A549 (cell line): ENCODE results near the gene TGFBR3L. TPM values are rescaled to one million over a fixed set of nuclear protein-coding genes. Genes with fewer than 3 reads are reported as not detected.

Experiments used
- ATAC-seq, 2 experiments: fragments of 200-7000 bp in 1 of 2; fragments of >200 bp in 1 of 2; cut with Nextera tagmentation in 1 of 2; cut with Tn5 transposase in 1 of 2; 3 replicates each; pipeline versions ENCODE4 v1.8.0 to v1.9.1; 2018 to 2020; ENCODE audit warnings: mild to moderate bottlenecking in 1 of 2, moderate library complexity in 1 of 2
- CTCF ChIA-PET: fragments of 300-600 bp; sonication (Branson Sonifier 250); formaldehyde crosslinking; extraction: SDS; loops from one replicate; lab custom pipeline; 2021; ENCODE audit warnings: antibody characterized with exemption, inconsistent platforms; lab: Yijun Ruan, JAX
- POLR2A ChIA-PET: fragments of 350-600 bp; formaldehyde crosslinking; extraction: SDS; loops from one replicate; lab custom pipeline; 2021; ENCODE audit warnings: antibody characterized with exemption, inconsistent platforms; lab: Yijun Ruan, JAX
- DNase-seq, 2 experiments: peaks; one replicate each; pipeline versions ENCODE4 v3.0.0 to v3.0.0-alpha.2; 2011 to 2016; ENCODE audit warnings: low read depth in 1 of 2, low spot score in 1 of 2
- FAIRE-seq: peaks from 2 replicates; lab custom pipeline; 2011; peaks lifted over from hg19 to GRCh38; lab: Jason Lieb, UNC
- H3K27ac ChIP-seq, 2 experiments: fragments of >200 bp; sonication (Bioruptor Twin); formaldehyde crosslinking; 3 replicates each; pipeline ENCODE4 v1.5.1; 2016 to 2017
- H3K4me1 ChIP-seq: fragments of >200 bp; sonication (Bioruptor Twin); formaldehyde crosslinking; 3 replicates; pipeline ENCODE4 v1.6.1; 2016
- H3K4me2 ChIP-seq: fragments of >200 bp; sonication (Bioruptor Twin); formaldehyde crosslinking; 3 replicates; pipeline ENCODE4 v1.6.1; 2016
- H3K4me3 ChIP-seq: fragments of >200 bp; sonication (Bioruptor Twin); formaldehyde crosslinking; 3 replicates; pipeline ENCODE4 v1.5.1; 2016
- H3K9me3 ChIP-seq: fragments of >200 bp; sonication (Bioruptor Twin); formaldehyde crosslinking; 3 replicates; pipeline ENCODE4 v1.6.1; 2016
- BHLHE40 ChIP-seq: IDR thresholded peaks from 2 replicates; pipeline ENCODE4 v1.6.1; 2012; ENCODE audit warnings: low read depth, low read length, inconsistent platforms
- CEBPB ChIP-seq, 2 experiments: fragments of >200 bp in 1 of 2; sonication (Bioruptor Twin) in 1 of 2; formaldehyde crosslinking in 1 of 2; IDR thresholded peaks; 2 replicates each; pipeline ENCODE4 v1.6.1; 2012 to 2016
- CHD2 ChIP-seq: fragments of 150-350 bp; IDR thresholded peaks from 2 replicates; pipeline ENCODE4 v1.6.1; 2014; ENCODE audit warnings: low read length; ENCODE audit not compliant: partially characterized antibody
- CHD4 ChIP-seq: fragments of 200-600 bp; sonication (generic); IDR thresholded peaks from 2 replicates; pipeline ENCODE4 v1.6.1; 2016; ENCODE audit warnings: antibody characterized with exemption, mild to moderate bottlenecking, borderline replicate concordance
- CTCF ChIP-seq: fragments of >200 bp; sonication (Bioruptor Twin); formaldehyde crosslinking; IDR thresholded peaks from 3 replicates; pipeline ENCODE4 v1.5.1; 2016
- EHF ChIP-seq: fragments of 250-450 bp; sonication (Bioruptor Pico); IDR thresholded peaks from 2 replicates; pipeline ENCODE4 v1.5.0; 2020; ENCODE audit warnings: mild to moderate bottlenecking
- ESRRA ChIP-seq: fragments of 150-350 bp; IDR thresholded peaks from 2 replicates; pipeline ENCODE4 v1.6.1; 2014; ENCODE audit warnings: mild to moderate bottlenecking, low read length, borderline replicate concordance
- FOXS1 ChIP-seq: fragments of 250-450 bp; sonication (Bioruptor Pico); IDR thresholded peaks from 2 replicates; pipeline ENCODE4 v1.5.0; 2020; ENCODE audit warnings: mild to moderate bottlenecking, moderate library complexity
- HDAC2 ChIP-seq: fragments of 200-600 bp; sonication (generic); IDR thresholded peaks from 2 replicates; pipeline ENCODE4 v1.6.1; 2016
- HES2 ChIP-seq: fragments of >200 bp; sonication (Bioruptor Twin); formaldehyde crosslinking; IDR thresholded peaks from 2 replicates; pipeline ENCODE4 v1.6.1; 2016
- HOXA7 ChIP-seq: fragments of 250-450 bp; sonication (Bioruptor Pico); IDR thresholded peaks from 2 replicates; pipeline ENCODE4 v1.5.0; 2020; ENCODE audit warnings: mild to moderate bottlenecking, moderate library complexity
- HOXB5 ChIP-seq: fragments of 250-450 bp; sonication (Bioruptor Pico); IDR thresholded peaks from 2 replicates; pipeline ENCODE4 v1.5.0; 2020; ENCODE audit warnings: mild to moderate bottlenecking, moderate library complexity
- JUN ChIP-seq, 2 experiments: fragments of >200 bp; sonication (Bioruptor Twin); formaldehyde crosslinking; IDR thresholded peaks; 2 replicates in 1 of 2; 3 replicates in 1 of 2; pipeline ENCODE4 v1.6.1; 2016 to 2017
- JUNB ChIP-seq: fragments of >200 bp; sonication (Bioruptor Twin); formaldehyde crosslinking; IDR thresholded peaks from 2 replicates; pipeline ENCODE4 v1.6.1; 2016
- KDM5A ChIP-seq: fragments of 200-600 bp; sonication (generic); IDR thresholded peaks from 2 replicates; pipeline ENCODE4 v1.6.1; 2016; ENCODE audit warnings: antibody characterized with exemption, mild to moderate bottlenecking
- MAFK ChIP-seq: fragments of 450-650 bp; IDR thresholded peaks from 2 replicates; pipeline ENCODE4 v1.6.1; 2014; ENCODE audit not compliant: partially characterized antibody
- MAX ChIP-seq: IDR thresholded peaks from 2 replicates; pipeline ENCODE4 v1.6.1; 2012
- MAZ ChIP-seq: fragments of 150-350 bp; IDR thresholded peaks from 2 replicates; pipeline ENCODE4 v1.6.1; 2014; ENCODE audit warnings: antibody characterized with exemption, low read depth, low read length, borderline replicate concordance
- NPAS2 ChIP-seq: fragments of 250-450 bp; sonication (Bioruptor Pico); IDR thresholded peaks from 2 replicates; pipeline ENCODE4 v1.8.0; 2022; ENCODE audit warnings: mild to moderate bottlenecking, moderate library complexity, borderline replicate concordance
- PBX3 ChIP-seq: IDR thresholded peaks from 2 replicates; pipeline ENCODE4 v1.6.1; 2012
- POLR2A ChIP-seq: IDR thresholded peaks from 2 replicates; pipeline ENCODE4 v1.6.1; 2012; ENCODE audit warnings: mild to moderate bottlenecking, low read length
- RFX5 ChIP-seq: fragments of 450-650 bp; IDR thresholded peaks from 2 replicates; pipeline ENCODE4 v1.7.1; 2014; ENCODE audit warnings: antibody characterized with exemption, mild to moderate bottlenecking, moderate library complexity
- SREBF2 ChIP-seq: fragments of 450-650 bp; IDR thresholded peaks from 2 replicates; pipeline ENCODE4 v1.6.1; 2014; ENCODE audit warnings: mild to moderate bottlenecking, moderate library complexity
- TFCP2L1 ChIP-seq: fragments of 250-450 bp; sonication (Bioruptor Pico); IDR thresholded peaks from 2 replicates; pipeline ENCODE4 v1.5.0; 2021; ENCODE audit warnings: mild to moderate bottlenecking
- ZFP36 ChIP-seq: fragments of 450-650 bp; IDR thresholded peaks from 2 replicates; pipeline ENCODE4 v1.6.1; 2014; ENCODE audit warnings: borderline replicate concordance; ENCODE audit not compliant: partially characterized antibody
- WGBS: methylation state at CpG from one replicate; pipeline ENCODE4 v1.1.6; 2017; ENCODE audit errors: missing lambda C conversion rate; 5-methylcytosine and 5-hydroxymethylcytosine counted together
- polyA plus RNA-seq, 4 experiments: library from polyadenylated mRNA; depleted of rRNA in 3 of 4; stranded (reverse); fragments of >200 nt; fragmentation: RNase III in 1 of 4; extraction: RNeasy Plus Mini Kit Qiagen cat#74134 plus additional on column Dnase treatment in 1 of 4; gene quantifications; 2 replicates in 3 of 4; 3 replicates in 1 of 4; pipeline ENCODE4 v1.2.3, GENCODE V29; 2011 to 2017

TGFBR3L gene
- polyA plus RNA-seq, 2 of the 4 experiments (the other 2 are of a cell fraction): 0.21 to 1.2 TPM

GRCh38 chr19:7944177-7944761 lies 29.6 kb downstream of the TGFBR3L start (continued):
- TF ChIP-seq HES2 (no peak), ESRRA (no peak), SREBF2 (no peak), KDM5A (no peak), HOXB5 (CRISPR knock-in tag) (no peak), MAX (no peak), CTCF (peak; percentile 87), JUN (IDR thresholded peaks at IDR 0.05) (no peak; a peak in 1 of 5 replicates), JUNB (no peak), BHLHE40 (no peak), RFX5 (no peak), MAZ (no peak)

GRCh38 chr19:7947939-7948338 lies 33.3 kb downstream of the TGFBR3L start:
- DNase-seq: peak in 1 of 2 experiments; percentile 31
- WGBS: 73% methylated on average over 4 of the region's 4 CpGs
- POLR2A ChIA-PET: no interaction called here
- CTCF ChIA-PET: interaction anchor here (5.8 kb wide), 1 partner anchor 304 kb away, joined by 64 read pairs; no protein-coding TSS in a partner anchor
- no peak for ATAC-seq
- Histone ChIP-seq H3K27ac (no peak overlapping the region), H3K4me1 (no peaks in the 10 kb centered on the region), H3K9me3 (no peaks in the 10 kb centered on the region; the same call in 2 of the 3 replicates), H3K4me3 (no peak overlapping the region), H3K4me2 (no peak overlapping the region)
- FAIRE-seq: no peak
- TF ChIP-seq RFX5 (no peak), TFCP2L1 (CRISPR knock-in tag) (no peak), HOXB5 (CRISPR knock-in tag) (no peak), SREBF2 (no peak), PBX3 (no peak), ZFP36 (no peak), POLR2A (no peak), JUNB (no peak), CHD4 (no peak)

- H3K27ac ChIP-seq: no peak overlapping the region
- TF ChIP-seq HDAC2: no peak
- no peak for TF ChIP-seq CHD2
- no peak for TF ChIP-seq POLR2A
- TF ChIP-seq CEBPB (IDR thresholded peaks at IDR 0.05): no peak
- TF ChIP-seq NPAS2 (CRISPR knock-in tag): no peak
- no peak for TF ChIP-seq HOXA7
- TF ChIP-seq HOXB5 (CRISPR knock-in tag): no peak
- TF ChIP-seq EHF (CRISPR knock-in tag): no peak
- no peak for TF ChIP-seq FOXS1
- TF ChIP-seq HES2: no peak
- no peak for TF ChIP-seq MAFK
- no peak for TF ChIP-seq ESRRA
- no peaks in the 10 kb centered on the region for H3K9me3 ChIP-seq
- no peak overlapping the region for H3K4me2 ChIP-seq
- no peaks in the 10 kb centered on the region for H3K4me1 ChIP-seq
- H3K4me3 ChIP-seq: no peak overlapping the region
- ATAC-seq (peak; percentile 42 to 52; a peak in 4 of 6 replicates), FAIRE-seq (no peak), DNase-seq (no peak)
- WGBS: 60% methylated on average over 3 of the region's 3 CpGs
- POLR2A ChIA-PET: interaction anchor here (0.7 kb wide), 1 partner anchor 294 kb away, joined by 3 read pairs; no protein-coding TSS in a partner anchor
- CTCF ChIA-PET: interaction anchor here (1.3 to 2.2 kb wide), 3 partner anchors 9 to 50 kb away, joined by 4 to 12 read pairs (median 5); partner anchors contain the start of gene TIMM44
These were observed 38.4 kb downstream of the TGFBR3L start for GRCh38 chr19:7953060-7953459.
